ENCODE data around the gene XRN1.
"Not testable (repeated sequence)": the region's sequence is repeated elsewhere in the genome, so short reads cannot be mapped to it uniquely, and the experiment has no call there.

The XRN1 gene

GRCh38 chr3:142374687-142375086 lies 73.2 kb downstream of the XRN1 start:
- Histone ChIP-seq H3K36me3 (ENCODE audit: insufficient read depth, low read length) (peaks cover 24% of the 10 kb centered on the region; the same call in 1 of the 2 replicates), H4K20me1 (ENCODE audit: insufficient read depth, low read length, poor library complexity, severe bottlenecking) (no peaks in the 10 kb centered on the region), H3K4me1 (ENCODE audit: insufficient read depth, low read length, poor library complexity, severe bottlenecking) (no peaks in the 10 kb centered on the region), H3K79me2 (ENCODE audit: insufficient read depth, low read length) (no peaks in the 10 kb centered on the region), H3K27me3 (ENCODE audit: insufficient read depth, low read length, poor library complexity, severe bottlenecking) (no peaks in the 10 kb centered on the region), H2AFZ (ENCODE audit: low read length) (no peak overlapping the region), H3K4me2 (ENCODE audit: low read depth, low read length, poor library complexity, severe bottlenecking) (no peak overlapping the region), H3F3A (ENCODE audit: low read depth) (no peaks in the 10 kb centered on the region), H3K9me3 (ENCODE audit: insufficient read depth, low read depth, low read length) (no peaks in the 10 kb centered on the region), H3K4me3 (ENCODE audit: low read length, poor library complexity, severe bottlenecking) (no peak overlapping the region), H3K9me2 (replicated peaks; ENCODE audit: low read depth, low read length) (no peaks in the 10 kb centered on the region), H3K9ac (ENCODE audit: low read depth, low read length, poor library complexity, severe bottlenecking) (no peak overlapping the region)
- TF ChIP-seq CTCF (conservative IDR thresholded peaks at IDR 0.05; ENCODE audit: low read length) (no peak), EZH2phosphoT487 (IDR thresholded peaks at IDR 0.05; ENCODE audit: borderline replicate concordance) (no peak)

- H3K4me3 ChIP-seq (ENCODE audit: low read length, poor library complexity, severe bottlenecking); H4K20me1 ChIP-seq (ENCODE audit: insufficient read depth, low read length, poor library complexity, severe bottlenecking); H3K9ac ChIP-seq (ENCODE audit: low read depth, low read length, poor library complexity, severe bottlenecking); H3K79me2 ChIP-seq (ENCODE audit: insufficient read depth, low read length); H3K27me3 ChIP-seq (ENCODE audit: insufficient read depth, low read length, poor library complexity, severe bottlenecking); H3K4me1 ChIP-seq (ENCODE audit: insufficient read depth, low read length, poor library complexity, severe bottlenecking); H3K9me2 ChIP-seq (replicated peaks; ENCODE audit: low read depth, low read length); H2AFZ ChIP-seq (ENCODE audit: low read length); H3F3A ChIP-seq (ENCODE audit: low read depth); H3K4me2 ChIP-seq (ENCODE audit: low read depth, low read length, poor library complexity, severe bottlenecking); H3K9me3 ChIP-seq (ENCODE audit: insufficient read depth, low read depth, low read length): not testable (repeated sequence)
- H3K36me3 ChIP-seq (ENCODE audit: insufficient read depth, low read length) = peaks cover 21% of the 10 kb centered on the region; the same call in 1 of the 2 replicates
Observed at GRCh38 chr3:142369576-142369975, 78.3 kb downstream of the XRN1 start.

GRCh38 chr3:142366434-142366833 lies 81.4 kb downstream of the XRN1 start:
- no peak overlapping the region for H3K4me3 ChIP-seq (ENCODE audit: low read length, poor library complexity, severe bottlenecking)
- H3F3A ChIP-seq (ENCODE audit: low read depth) = no peaks in the 10 kb centered on the region
- H3K9me3 ChIP-seq (ENCODE audit: insufficient read depth, low read depth, low read length) = no peaks in the 10 kb centered on the region
- no peak overlapping the region for H3K4me2 ChIP-seq (ENCODE audit: low read depth, low read length, poor library complexity, severe bottlenecking)
- H3K4me1 ChIP-seq (ENCODE audit: insufficient read depth, low read length, poor library complexity, severe bottlenecking) = no peaks in the 10 kb centered on the region
- H3K9ac ChIP-seq (ENCODE audit: low read depth, low read length, poor library complexity, severe bottlenecking) = no peak overlapping the region
- no peaks in the 10 kb centered on the region for H3K9me2 ChIP-seq (replicated peaks; ENCODE audit: low read depth, low read length)
- no peaks in the 10 kb centered on the region for H3K79me2 ChIP-seq (ENCODE audit: insufficient read depth, low read length)
- no peak overlapping the region for H2AFZ ChIP-seq (ENCODE audit: low read length)
- TF ChIP-seq EZH2phosphoT487 (IDR thresholded peaks at IDR 0.05; ENCODE audit: borderline replicate concordance) (no peak), CTCF (conservative IDR thresholded peaks at IDR 0.05; ENCODE audit: low read length) (peak; percentile 67)
- H3K27me3 ChIP-seq (ENCODE audit: insufficient read depth, low read length, poor library complexity, severe bottlenecking) = no peaks in the 10 kb centered on the region
- peaks cover 39% of the 10 kb centered on the region; the same call in 1 of the 2 replicates for H3K36me3 ChIP-seq (ENCODE audit: insufficient read depth, low read length)
- no peaks in the 10 kb centered on the region for H4K20me1 ChIP-seq (ENCODE audit: insufficient read depth, low read length, poor library complexity, severe bottlenecking)

- H2AFZ ChIP-seq (ENCODE audit: low read length) = no peak overlapping the region
- no peaks in the 10 kb centered on the region for H3K9me3 ChIP-seq (ENCODE audit: insufficient read depth, low read depth, low read length)
Observed at GRCh38 chr3:142363936-142364467, 83.8 kb downstream of the XRN1 start.

GRCh38 chr3:142363433-142363832 lies 84.4 kb downstream of the XRN1 start:
- not testable (repeated sequence) for H3K4me2 ChIP-seq (ENCODE audit: low read depth, low read length, poor library complexity, severe bottlenecking); H4K20me1 ChIP-seq (ENCODE audit: insufficient read depth, low read length, poor library complexity, severe bottlenecking); H3K9me3 ChIP-seq (ENCODE audit: insufficient read depth, low read depth, low read length); H3K4me3 ChIP-seq (ENCODE audit: low read length, poor library complexity, severe bottlenecking); H3F3A ChIP-seq (ENCODE audit: low read depth); H2AFZ ChIP-seq (ENCODE audit: low read length); H3K79me2 ChIP-seq (ENCODE audit: insufficient read depth, low read length); H3K9me2 ChIP-seq (replicated peaks; ENCODE audit: low read depth, low read length); H3K27me3 ChIP-seq (ENCODE audit: insufficient read depth, low read length, poor library complexity, severe bottlenecking); H3K4me1 ChIP-seq (ENCODE audit: insufficient read depth, low read length, poor library complexity, severe bottlenecking); H3K9ac ChIP-seq (ENCODE audit: low read depth, low read length, poor library complexity, severe bottlenecking)
- peaks cover 43% of the 10 kb centered on the region; the same call in 1 of the 2 replicates for H3K36me3 ChIP-seq (ENCODE audit: insufficient read depth, low read length)

More at GRCh38 chr3:142363936-142364467, 83.8 kb downstream of the XRN1 start:
- H3F3A ChIP-seq (ENCODE audit: low read depth) = no peaks in the 10 kb centered on the region
- H3K79me2 ChIP-seq (ENCODE audit: insufficient read depth, low read length) = no peaks in the 10 kb centered on the region
- H3K4me2 ChIP-seq (ENCODE audit: low read depth, low read length, poor library complexity, severe bottlenecking) = no peak overlapping the region
- H3K27me3 ChIP-seq (ENCODE audit: insufficient read depth, low read length, poor library complexity, severe bottlenecking) = no peaks in the 10 kb centered on the region
- no peak for TF ChIP-seq EZH2phosphoT487 (IDR thresholded peaks at IDR 0.05; ENCODE audit: borderline replicate concordance)
- TF ChIP-seq CTCF (conservative IDR thresholded peaks at IDR 0.05; ENCODE audit: low read length) = no peak
- H3K4me1 ChIP-seq (ENCODE audit: insufficient read depth, low read length, poor library complexity, severe bottlenecking) = no peaks in the 10 kb centered on the region
- peaks cover 44% of the 10 kb centered on the region; the same call in 1 of the 2 replicates for H3K36me3 ChIP-seq (ENCODE audit: insufficient read depth, low read length)
- H4K20me1 ChIP-seq (ENCODE audit: insufficient read depth, low read length, poor library complexity, severe bottlenecking) = no peaks in the 10 kb centered on the region
- no peak overlapping the region for H3K4me3 ChIP-seq (ENCODE audit: low read length, poor library complexity, severe bottlenecking)
- H3K9ac ChIP-seq (ENCODE audit: low read depth, low read length, poor library complexity, severe bottlenecking) = no peak overlapping the region
- H3K9me2 ChIP-seq (replicated peaks; ENCODE audit: low read depth, low read length) = no peaks in the 10 kb centered on the region

Data from Loucy (cell line).